LNCaP clone FGC (cell line): ENCODE results near the gene KCNIP3.
"Not testable (repeated sequence)": the region's sequence is repeated elsewhere in the genome, so short reads cannot be mapped to it uniquely, and the experiment has no call there.

ENCODE experiments used
- DNase-seq: peaks from one replicate; pipeline ENCODE4 v3.0.0-alpha.2; 2011; ENCODE audit warnings: low read depth
- H3K4me3 ChIP-seq: 2 replicates; pipeline ENCODE4 v1.5.1; 2011; ENCODE audit warnings: mild to moderate bottlenecking, low read depth, low read length, control low read depth
- CTCF ChIP-seq: IDR thresholded peaks from 2 replicates; pipeline ENCODE4 v1.5.1; 2012; ENCODE audit warnings: mild to moderate bottlenecking; ENCODE audit not compliant: control insufficient read depth, insufficient read depth; ENCODE audit errors: extremely low read depth

The KCNIP3 gene

GRCh38 chr2:95353055-95353575, 56.0 kb downstream of the KCNIP3 start:
- no peak for TF ChIP-seq CTCF
- DNase-seq = no peak
- no peak overlapping the region for H3K4me3 ChIP-seq

GRCh38 chr2:95353613-95354468, 56.7 kb downstream of the KCNIP3 start:
- no peak overlapping the region for H3K4me3 ChIP-seq
- DNase-seq = no peak
- no peak for TF ChIP-seq CTCF

- TF ChIP-seq CTCF = no peak
- no peak overlapping the region for H3K4me3 ChIP-seq
- DNase-seq = no peak
These were observed 57.3 kb downstream of the KCNIP3 start for GRCh38 chr2:95354469-95354901.

GRCh38 chr2:95354925-95355324, 57.8 kb downstream of the KCNIP3 start:
- H3K4me3 ChIP-seq = no peak overlapping the region
- TF ChIP-seq CTCF = no peak
- no peak for DNase-seq

- H3K4me3 ChIP-seq, DNase-seq: not testable (repeated sequence)
These were observed 58.3 kb downstream of the KCNIP3 start for GRCh38 chr2:95355486-95355885.

- no peak for TF ChIP-seq CTCF
- no peak overlapping the region for H3K4me3 ChIP-seq
- no peak for DNase-seq
These were observed 59.9 kb downstream of the KCNIP3 start for GRCh38 chr2:95356821-95357700.

- H3K4me3 ChIP-seq = no peak overlapping the region
- no peak for TF ChIP-seq CTCF
- no peak for DNase-seq
These were observed 60.7 kb downstream of the KCNIP3 start for GRCh38 chr2:95357717-95358280.
